Activated naive CD8-positive, alpha-beta T cell treated with anti-CD3 and anti-CD28 coated beads, Interleukin-2, amount 50 U/mL, for 24 hours (primary cell): Measurements from ENCODE around the gene REV3L.

Source experiments
- ATAC-seq: fragments of 150-1000 bp; cut with Tn5 transposase; one replicate; pipeline ENCODE4 v1.10.0; 2021
- DNase-seq: peaks from one replicate; pipeline ENCODE4 v3.0.0; 2021
- H3K27ac Mint-ChIP-seq: one replicate; pipeline ENCODE4 v1.8.0; 2021; ENCODE audit warnings: mild to moderate bottlenecking, mixed read lengths
- H3K27me3 Mint-ChIP-seq: one replicate; pipeline ENCODE4 v1.8.0; 2021; ENCODE audit warnings: mixed read lengths
- H3K36me3 Mint-ChIP-seq: one replicate; pipeline ENCODE4 v1.8.0; 2021; ENCODE audit warnings: low read depth, mixed read lengths
- H3K4me1 Mint-ChIP-seq: one replicate; pipeline ENCODE4 v1.8.0; 2021; ENCODE audit warnings: mixed read lengths
- H3K4me3 Mint-ChIP-seq: one replicate; pipeline ENCODE4 v1.8.0; 2021; ENCODE audit warnings: mild to moderate bottlenecking, moderate library complexity, mixed read lengths
- H3K9me3 Mint-ChIP-seq: one replicate; pipeline ENCODE4 v1.8.0; 2021; ENCODE audit warnings: mixed read lengths

REV3L gene

GRCh38 chr6:111280445-111280955 is 202.5 kb downstream of the REV3L start:
- H3K9me3 Mint-ChIP-seq, result peaks cover 6% of the 10 kb centered on the region
- H3K36me3 Mint-ChIP-seq, result peaks cover 64% of the 10 kb centered on the region
- ATAC-seq (no peak), DNase-seq (no peak)
- H3K4me1 Mint-ChIP-seq, result peaks cover 9% of the 10 kb centered on the region
- no peak overlapping the region for H3K4me3 Mint-ChIP-seq
- H3K27me3 Mint-ChIP-seq, result no peaks in the 10 kb centered on the region
- no peak overlapping the region for H3K27ac Mint-ChIP-seq

GRCh38 chr6:111278731-111279130 is 204.3 kb downstream of the REV3L start:
- Mint-ChIP-seq H3K4me3 (no peak overlapping the region), H3K9me3 (peaks cover 14% of the 10 kb centered on the region), H3K4me1 (peaks cover 4% of the 10 kb centered on the region), H3K27ac (no peak overlapping the region), H3K27me3 (no peaks in the 10 kb centered on the region), H3K36me3 (peaks cover 74% of the 10 kb centered on the region)
- ATAC-seq (no peak), DNase-seq (no peak)

GRCh38 chr6:111277819-111278218 is 205.2 kb downstream of the REV3L start:
- Mint-ChIP-seq H3K36me3 (peaks cover 84% of the 10 kb centered on the region), H3K9me3 (peaks cover 18% of the 10 kb centered on the region), H3K4me1 (peaks cover 4% of the 10 kb centered on the region), H3K27ac (no peak overlapping the region), H3K27me3 (no peaks in the 10 kb centered on the region), H3K4me3 (no peak overlapping the region)
- ATAC-seq, result no peak
- no peak for DNase-seq

- H3K4me1 Mint-ChIP-seq, result no peaks in the 10 kb centered on the region
Measured at GRCh38 chr6:111276736-111277135, 206.3 kb downstream of the REV3L start.

GRCh38 chr6:111276335-111276734 is 206.7 kb downstream of the REV3L start:
- Mint-ChIP-seq H3K36me3 (peaks cover 77% of the 10 kb centered on the region), H3K9me3 (peaks cover 18% of the 10 kb centered on the region), H3K27ac (no peak overlapping the region), H3K4me1 (no peaks in the 10 kb centered on the region), H3K27me3 (no peaks in the 10 kb centered on the region), H3K4me3 (no peak overlapping the region)
- ATAC-seq (no peak), DNase-seq (no peak)

More at GRCh38 chr6:111276736-111277135, 206.3 kb downstream of the REV3L start:
- DNase-seq (no peak), ATAC-seq (no peak)
- H3K36me3 Mint-ChIP-seq, result peaks cover 78% of the 10 kb centered on the region
- H3K27ac Mint-ChIP-seq, result no peak overlapping the region
- peaks cover 18% of the 10 kb centered on the region for H3K9me3 Mint-ChIP-seq
- no peak overlapping the region for H3K4me3 Mint-ChIP-seq
- no peaks in the 10 kb centered on the region for H3K27me3 Mint-ChIP-seq

GRCh38 chr6:111274593-111275217 is 208.3 kb downstream of the REV3L start:
- Mint-ChIP-seq H3K36me3 (peaks cover 78% of the 10 kb centered on the region), H3K27me3 (no peaks in the 10 kb centered on the region), H3K9me3 (peaks cover 18% of the 10 kb centered on the region), H3K4me3 (no peak overlapping the region), H3K4me1 (peaks cover 2% of the 10 kb centered on the region), H3K27ac (no peak overlapping the region)
- no peak for ATAC-seq
- no peak for DNase-seq

- H3K36me3 Mint-ChIP-seq, result peaks cover 70% of the 10 kb centered on the region
- H3K9me3 Mint-ChIP-seq, result peaks cover 12% of the 10 kb centered on the region
- ATAC-seq (no peak), DNase-seq (no peak)
- no peaks in the 10 kb centered on the region for H3K27me3 Mint-ChIP-seq
- H3K4me3 Mint-ChIP-seq, result no peak overlapping the region
- no peak overlapping the region for H3K27ac Mint-ChIP-seq
- H3K4me1 Mint-ChIP-seq, result peaks cover 22% of the 10 kb centered on the region
Measured at GRCh38 chr6:111270121-111270520, 212.9 kb downstream of the REV3L start.

GRCh38 chr6:111269401-111269970 is 213.5 kb downstream of the REV3L start:
- Mint-ChIP-seq H3K27me3 (no peaks in the 10 kb centered on the region), H3K36me3 (peaks cover 63% of the 10 kb centered on the region)
- ATAC-seq, result no peak

GRCh38 chr6:111267764-111268333 is 215.2 kb downstream of the REV3L start:
- no peaks in the 10 kb centered on the region for H3K9me3 Mint-ChIP-seq
- H3K4me1 Mint-ChIP-seq, result peaks cover 32% of the 10 kb centered on the region
- H3K36me3 Mint-ChIP-seq, result peaks cover 52% of the 10 kb centered on the region
- no peak overlapping the region for H3K4me3 Mint-ChIP-seq
- no peak for ATAC-seq
- no peak overlapping the region for H3K27ac Mint-ChIP-seq
- H3K27me3 Mint-ChIP-seq, result no peaks in the 10 kb centered on the region
- no peak for DNase-seq

More at GRCh38 chr6:111269401-111269970, 213.5 kb downstream of the REV3L start:
- no peak overlapping the region for H3K4me3 Mint-ChIP-seq
- no peak for DNase-seq
- no peak overlapping the region for H3K27ac Mint-ChIP-seq
- H3K4me1 Mint-ChIP-seq, result peaks cover 22% of the 10 kb centered on the region
- H3K9me3 Mint-ChIP-seq, result peaks cover 9% of the 10 kb centered on the region

- DNase-seq, result no peak
- Mint-ChIP-seq H3K36me3 (peaks cover 54% of the 10 kb centered on the region), H3K9me3 (no peaks in the 10 kb centered on the region), H3K27me3 (no peaks in the 10 kb centered on the region), H3K27ac (no peak overlapping the region), H3K4me3 (no peak overlapping the region), H3K4me1 (peaks cover 40% of the 10 kb centered on the region)
- ATAC-seq, result no peak
Measured at GRCh38 chr6:111266276-111266675, 216.7 kb downstream of the REV3L start.

GRCh38 chr6:111265842-111266241 is 217.2 kb downstream of the REV3L start:
- Mint-ChIP-seq H3K9me3 (no peaks in the 10 kb centered on the region), H3K4me3 (no peak overlapping the region), H3K27me3 (no peaks in the 10 kb centered on the region), H3K36me3 (peaks cover 52% of the 10 kb centered on the region), H3K27ac (no peak overlapping the region), H3K4me1 (peaks cover 44% of the 10 kb centered on the region)
- ATAC-seq (no peak), DNase-seq (no peak)

GRCh38 chr6:111263837-111264236 is 219.2 kb downstream of the REV3L start:
- peaks cover 2% of the 10 kb centered on the region for H3K27me3 Mint-ChIP-seq
- H3K9me3 Mint-ChIP-seq, result no peaks in the 10 kb centered on the region
- no peak overlapping the region for H3K27ac Mint-ChIP-seq
- DNase-seq, result no peak
- H3K36me3 Mint-ChIP-seq, result peaks cover 37% of the 10 kb centered on the region
- ATAC-seq, result peak; percentile 64
- H3K4me3 Mint-ChIP-seq, result no peak overlapping the region
- H3K4me1 Mint-ChIP-seq, result peaks cover 49% of the 10 kb centered on the region

- no peaks in the 10 kb centered on the region for H3K9me3 Mint-ChIP-seq
- H3K27ac Mint-ChIP-seq, result peak overlapping the region; percentile 60
- peak overlapping the region; percentile 80 for H3K4me3 Mint-ChIP-seq
- H3K36me3 Mint-ChIP-seq, result peaks cover 12% of the 10 kb centered on the region
- H3K4me1 Mint-ChIP-seq, result peaks cover 41% of the 10 kb centered on the region
- ATAC-seq, result no peak
- peak; percentile 9 for DNase-seq
- peaks cover 2% of the 10 kb centered on the region for H3K27me3 Mint-ChIP-seq
Measured at GRCh38 chr6:111260570-111261298, 222.3 kb downstream of the REV3L start.

GRCh38 chr6:111259089-111259831 is 223.8 kb downstream of the REV3L start:
- H3K9me3 Mint-ChIP-seq, result no peaks in the 10 kb centered on the region
- H3K27me3 Mint-ChIP-seq, result peaks cover 2% of the 10 kb centered on the region
- peaks cover 12% of the 10 kb centered on the region for H3K36me3 Mint-ChIP-seq
- ATAC-seq (peak; percentile 98), DNase-seq (peak; percentile 99)
- H3K27ac Mint-ChIP-seq, result peak overlapping the region; percentile 91
- peak overlapping the region; percentile 80 for H3K4me3 Mint-ChIP-seq
- peaks cover 39% of the 10 kb centered on the region for H3K4me1 Mint-ChIP-seq
